SK-N-SH (cell line): ENCODE measurements around the gene XIST. TPM values are rescaled to one million over a fixed set of nuclear protein-coding genes. Genes with fewer than 3 reads are reported as not detected.

Experiments used
- CTCF ChIA-PET: fragments of 300-600, 350-600 bp; formaldehyde crosslinking; extraction: SDS; loops from one replicate; lab custom pipeline; 2021; lab: Yijun Ruan, JAX
- POLR2A ChIA-PET: fragments of 350-600 bp; sonication (Branson Sonifier 250); formaldehyde crosslinking; extraction: SDS; loops from one replicate; lab custom pipeline; 2020; ENCODE audit warnings: antibody characterized with exemption, inconsistent platforms; lab: Yijun Ruan, JAX
- DNase-seq: peaks from one replicate; pipeline ENCODE4 v3.0.0; 2012
- H2AFZ ChIP-seq: fragments of 200-600 bp; sonication (generic); 2 replicates; pipeline ENCODE4 v1.8.1; 2016; ENCODE audit warnings: antibody characterized with exemption, mild to moderate bottlenecking, low read depth
- H3F3A ChIP-seq: fragments of 200-600 bp; sonication (generic); replicated peaks from 2 replicates; pipeline ENCODE3; 2016; ENCODE audit warnings: antibody characterized with exemption, mild to moderate bottlenecking; ENCODE audit not compliant: insufficient read depth
- H3K27ac ChIP-seq, 2 experiments: fragments of 200-500 bp in 1 of 2; fragments of 200-600 bp in 1 of 2; sonication (Bioruptor generic) in 1 of 2; sonication (generic), shearing (Covaris generic) in 1 of 2; 2 replicates each; pipeline versions ENCODE4 v1.5.1 to v1.6.1; 2014 to 2016; ENCODE audit warnings: low read depth in 2 of 2, inconsistent platforms in 1 of 2, low read length in 1 of 2, mild to moderate bottlenecking in 1 of 2, mixed read lengths in 1 of 2
- H3K27me3 ChIP-seq: fragments of 200-600 bp; sonication (generic), shearing (Covaris generic); 2 replicates; pipeline ENCODE4 v1.6.1; 2016; ENCODE audit warnings: mixed run types; ENCODE audit not compliant: insufficient read depth
- H3K36me3 ChIP-seq, 2 experiments: fragments of 200-500 bp in 1 of 2; fragments of 200-600 bp in 1 of 2; sonication (Bioruptor generic) in 1 of 2; sonication (generic) in 1 of 2; replicated peaks in 1 of 2; 2 replicates each; pipeline versions ENCODE3 to v1.5.1; 2014 to 2016; ENCODE audit warnings: low read length in 1 of 2, mild to moderate bottlenecking in 1 of 2; ENCODE audit not compliant: insufficient read depth in 2 of 2, control insufficient read depth in 1 of 2
- H3K4me1 ChIP-seq, 2 experiments: fragments of 200-500 bp in 1 of 2; fragments of 200-600 bp in 1 of 2; sonication (Bioruptor generic) in 1 of 2; sonication (generic), shearing (Covaris generic) in 1 of 2; 2 replicates each; pipeline versions ENCODE4 v1.5.1 to v1.6.1; 2014 to 2016; ENCODE audit warnings: low read depth in 1 of 2, low read length in 1 of 2, mixed run types in 1 of 2; ENCODE audit not compliant: insufficient read depth in 2 of 2, control insufficient read depth in 1 of 2
- H3K4me2 ChIP-seq: fragments of 200-600 bp; sonication (generic), shearing (Covaris generic); 2 replicates; pipeline ENCODE4 v1.6.1; 2017; ENCODE audit warnings: mixed run types
- H3K4me3 ChIP-seq, 2 experiments: fragments of 200-500 bp in 1 of 2; fragments of 200-600 bp in 1 of 2; sonication (Bioruptor generic) in 1 of 2; sonication (generic), shearing (Covaris generic) in 1 of 2; 2 replicates each; pipeline versions ENCODE4 v1.5.1 to v1.8.1; 2014 to 2016; ENCODE audit warnings: low read depth in 2 of 2, inconsistent platforms in 1 of 2, low read length in 1 of 2, mild to moderate bottlenecking in 1 of 2, mixed read lengths in 1 of 2, moderate library complexity in 1 of 2
- H3K79me2 ChIP-seq: fragments of 200-600 bp; sonication (generic); 2 replicates; pipeline ENCODE4 v1.8.1; 2017; ENCODE audit warnings: mild to moderate bottlenecking; ENCODE audit not compliant: insufficient read depth
- H3K9ac ChIP-seq: fragments of 200-600 bp; sonication (generic); 2 replicates; pipeline ENCODE4 v1.6.1; 2017; ENCODE audit warnings: mixed run types
- H3K9me2 ChIP-seq: fragments of 200-600 bp; sonication (generic); 2 replicates; pipeline ENCODE4 v1.6.1; 2017; ENCODE audit warnings: mixed run types
- H3K9me3 ChIP-seq: fragments of 200-600 bp; sonication (generic); 2 replicates; pipeline ENCODE4 v1.6.1; 2017; ENCODE audit warnings: mixed run types, mild to moderate bottlenecking, moderate library complexity
- H4K20me1 ChIP-seq: fragments of 200-600 bp; sonication (generic); 2 replicates; pipeline ENCODE4 v1.6.1; 2017; ENCODE audit warnings: mild to moderate bottlenecking, mixed run types; ENCODE audit not compliant: insufficient read depth
- CTCF ChIP-seq: fragments of 200-600 bp; sonication (generic); IDR thresholded peaks from 2 replicates; pipeline ENCODE4 v1.6.1; 2017; ENCODE audit warnings: antibody characterized with exemption, mild to moderate bottlenecking, moderate library complexity
- EZH2phosphoT487 ChIP-seq: fragments of 200-600 bp; sonication (generic); IDR thresholded peaks from 2 replicates; pipeline ENCODE4 v1.6.1; 2017; ENCODE audit warnings: low read depth, mixed run types, mild to moderate bottlenecking, antibody characterized with exemption, moderate library complexity, borderline replicate concordance
- FOXJ3 ChIP-seq: sonication (generic); formaldehyde crosslinking; IDR thresholded peaks from 2 replicates; pipeline ENCODE4 v1.5.1; 2020; ENCODE audit warnings: mild to moderate bottlenecking, missing genetic modification reagents
- FOXM1 ChIP-seq: IDR thresholded peaks from 2 replicates; pipeline ENCODE4 v1.4.0; 2012; ENCODE audit warnings: low read depth, mild to moderate bottlenecking
- GABPA ChIP-seq: IDR thresholded peaks from 2 replicates; pipeline ENCODE4 v1.4.0; 2012; ENCODE audit warnings: low read depth, mild to moderate bottlenecking
- GATA2 ChIP-seq: sonication (generic); formaldehyde crosslinking; IDR thresholded peaks from 2 replicates; pipeline ENCODE4 v1.5.0; 2020; ENCODE audit warnings: mild to moderate bottlenecking, missing genetic modification reagents
- IRF3 ChIP-seq: fragments of 150-350 bp; IDR thresholded peaks from 2 replicates; pipeline ENCODE4 v1.6.1; 2016; ENCODE audit warnings: mild to moderate bottlenecking, low read depth, low read length
- MAX ChIP-seq: IDR thresholded peaks from 2 replicates; pipeline ENCODE4 v1.4.0; 2012; ENCODE audit warnings: low read depth
- MXI1 ChIP-seq: IDR thresholded peaks from 2 replicates; pipeline ENCODE4 v1.6.1; 2012; ENCODE audit warnings: mild to moderate bottlenecking, low read depth, low read length, improper control_type of control experiment
- NFIC ChIP-seq: IDR thresholded peaks from 2 replicates; pipeline ENCODE4 v1.4.0; 2012; ENCODE audit warnings: borderline replicate concordance
- NRF1 ChIP-seq: IDR thresholded peaks from 2 replicates; pipeline ENCODE4 v1.6.1; 2012; ENCODE audit warnings: low read depth, mild to moderate bottlenecking, low read length
- PBX3 ChIP-seq: IDR thresholded peaks from 2 replicates; pipeline ENCODE4; 2012
- RAD21 ChIP-seq: IDR thresholded peaks from 2 replicates; pipeline ENCODE4 v1.6.1; 2012; ENCODE audit warnings: mild to moderate bottlenecking, low read length
- SIN3A ChIP-seq: IDR thresholded peaks from 2 replicates; pipeline ENCODE4 v1.6.1; 2012; ENCODE audit warnings: low read depth, mild to moderate bottlenecking, low read length, moderate library complexity, borderline replicate concordance
- SMC3 ChIP-seq: IDR thresholded peaks from 2 replicates; pipeline ENCODE4 v1.6.1; 2012; ENCODE audit warnings: low read depth, low read length, improper control_type of control experiment
- TAF1 ChIP-seq: IDR thresholded peaks from 2 replicates; pipeline ENCODE4 v1.6.1; 2012; ENCODE audit warnings: low read depth, mild to moderate bottlenecking, low read length, moderate library complexity, borderline replicate concordance
- TEAD4 ChIP-seq: IDR thresholded peaks from 2 replicates; pipeline ENCODE4 v1.4.0; 2012; ENCODE audit warnings: mild to moderate bottlenecking, borderline replicate concordance; ENCODE audit not compliant: insufficient read depth
- WGBS: methylation state at CpG from one replicate; pipeline ENCODE4 v1.1.6; 2017; ENCODE audit warnings: low lambda C conversion rate; 5-methylcytosine and 5-hydroxymethylcytosine counted together
- polyA plus RNA-seq, 3 experiments: library from polyadenylated mRNA; depleted of rRNA; stranded (reverse); fragments of >200 nt; gene quantifications; 2 replicates each; pipeline ENCODE4 v1.2.3, GENCODE V29; 2012

The XIST gene
- polyA plus RNA-seq, 1 of the 3 experiments (the other 2 are of a cell fraction) = 135 TPM

GRCh38 chrX:73847991-73848390 is 4.5 kb downstream of the XIST start:
- TF ChIP-seq RAD21 (no peak), MXI1 (no peak), GABPA (no peak), SIN3A (no peak), NFIC (no peak)
- Histone ChIP-seq H2AFZ (no peak overlapping the region), H3K36me3 (peaks cover 15 to 30% of the 10 kb centered on the region in 2 experiments), H3K9me2 (no peaks in the 10 kb centered on the region), H3K27me3 (no peaks in the 10 kb centered on the region), H3F3A (no peaks in the 10 kb centered on the region), H3K4me1 (peaks cover 3 to 21% of the 10 kb centered on the region in 2 experiments; a peak in 1 of 4 replicates), H3K27ac (no peak overlapping the region), H3K4me2 (peak overlapping the region; percentile 66), H4K20me1 (peaks cover 78% of the 10 kb centered on the region), H3K4me3 (peak overlapping the region; percentile 53 to 72), H3K9ac (no peak overlapping the region), H3K79me2 (peaks cover 88% of the 10 kb centered on the region), H3K9me3 (no peaks in the 10 kb centered on the region)
- CTCF ChIA-PET = no interaction called here
- WGBS = 93% methylated on average over 1 of the region's 1 CpG
- no peak for DNase-seq
- POLR2A ChIA-PET = no interaction called here

- H3K9ac ChIP-seq = no peak overlapping the region
- no peak overlapping the region for H3K27ac ChIP-seq
- H3K4me1 ChIP-seq = peaks cover 3 to 23% of the 10 kb centered on the region in 2 experiments; a peak in 1 of 4 replicates
- peak overlapping the region; percentile 66 for H3K4me2 ChIP-seq
- H3K4me3 ChIP-seq = peak overlapping the region; percentile 6 to 28; a peak in 1 of 4 replicates
- no peaks in the 10 kb centered on the region for H3K9me2 ChIP-seq
- ChIA-PET CTCF (interaction anchor here (1.2 kb wide), 1 partner anchor 169 kb away, joined by 3 read pairs; no protein-coding TSS in a partner anchor), POLR2A (no interaction called here)
- H2AFZ ChIP-seq = no peak overlapping the region
- H3K36me3 ChIP-seq = peaks cover 15 to 34% of the 10 kb centered on the region in 2 experiments
- no peaks in the 10 kb centered on the region for H3K9me3 ChIP-seq
- no peak for TF ChIP-seq MAX
- H3K79me2 ChIP-seq = peaks cover 94% of the 10 kb centered on the region
- H3F3A ChIP-seq = no peaks in the 10 kb centered on the region
- WGBS = 63% methylated on average over 2 of the region's 2 CpGs
- peaks cover 87% of the 10 kb centered on the region for H4K20me1 ChIP-seq
- H3K27me3 ChIP-seq = no peaks in the 10 kb centered on the region
- DNase-seq = no peak
Observed at GRCh38 chrX:73847100-73847499, 5.4 kb downstream of the XIST start.

- peaks cover 100% of the 10 kb centered on the region for H4K20me1 ChIP-seq
- TF ChIP-seq TAF1 (no peak), PBX3 (no peak), GATA2 (CRISPR knock-in tag) (no peak), FOXJ3 (CRISPR knock-in tag) (no peak), SMC3 (no peak), TEAD4 (no peak), IRF3 (no peak), FOXM1 (no peak), NRF1 (no peak), CTCF (no peak), EZH2phosphoT487 (no peak), RAD21 (no peak)
Observed at GRCh38 chrX:73842541-73843234, 9.8 kb downstream of the XIST start.

More at GRCh38 chrX:73842541-73843234, 9.8 kb downstream of the XIST start:
- Histone ChIP-seq H3K9me2 (no peaks in the 10 kb centered on the region), H2AFZ (no peak overlapping the region), H3K79me2 (peaks cover 100% of the 10 kb centered on the region), H3K4me3 (no peak overlapping the region), H3K36me3 (peaks cover 27 to 54% of the 10 kb centered on the region in 2 experiments), H3K4me2 (peak overlapping the region; percentile 24; the same call in 1 of the 2 replicates), H3K9ac (no peak overlapping the region), H3K9me3 (no peaks in the 10 kb centered on the region), H3K27ac (no peak overlapping the region), H3F3A (peaks cover 3% of the 10 kb centered on the region), H3K27me3 (no peaks in the 10 kb centered on the region), H3K4me1 (peaks cover 9 to 23% of the 10 kb centered on the region in 2 experiments; a peak in 2 of 4 replicates)
- ChIA-PET POLR2A (no interaction called here), CTCF (no interaction called here)
- WGBS = 64% methylated on average over 4 of the region's 4 CpGs
- DNase-seq = no peak
